ENCODE results near the gene HP1BP3.

DNA sequence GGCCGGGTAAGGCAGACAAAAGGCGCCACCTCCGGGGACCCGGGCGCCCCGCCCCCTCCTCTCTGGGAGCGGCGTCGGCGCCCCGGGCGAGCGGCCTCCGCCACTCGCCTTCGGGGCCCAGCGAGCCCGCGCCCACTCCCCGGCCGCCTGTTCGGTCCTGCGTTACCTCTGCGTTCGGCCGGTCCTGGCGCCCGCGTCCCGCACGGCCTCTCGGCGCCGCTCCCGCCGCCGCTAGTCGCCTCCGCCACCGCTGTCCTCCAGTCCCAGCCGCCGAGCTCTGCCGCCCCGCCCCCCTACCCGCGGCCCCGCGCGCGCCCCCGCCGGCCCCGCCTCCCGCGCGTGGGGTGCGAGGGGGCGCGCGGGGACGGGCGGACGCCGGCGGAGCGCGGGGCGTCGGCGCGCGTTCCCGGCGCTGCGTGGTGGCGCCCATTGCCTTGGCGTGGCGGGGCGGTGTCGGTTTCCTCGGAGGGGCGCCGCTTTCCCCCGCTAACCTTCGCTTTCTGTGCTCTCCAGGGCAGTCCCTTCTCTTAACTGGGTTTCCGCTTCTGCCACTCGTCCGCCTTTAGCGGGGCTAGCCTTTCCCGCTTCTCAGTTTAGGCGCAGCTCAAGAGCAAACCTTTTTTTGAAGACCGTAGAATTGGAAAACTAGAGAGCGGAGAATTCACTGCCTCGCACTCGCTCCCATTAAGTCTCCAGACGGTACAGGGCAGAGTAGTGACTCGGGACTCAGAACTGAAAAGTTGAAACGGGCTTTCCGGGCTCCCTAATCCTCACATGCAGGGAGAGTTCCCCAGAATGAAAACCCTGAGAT lies at the start of gene HP1BP3:
- no peak for TF ChIP-seq CTCF (IDR thresholded peaks at IDR 0.05 in 4 of 5, conservative IDR thresholded peaks at IDR 0.05 in 1 of 5)
- peak; percentile 69 to 71 for TF ChIP-seq POLR2A (IDR thresholded peaks at IDR 0.05)

All from gastrocnemius medialis (tissue), 4 donors.